Measurements from ENCODE around the gene OPTN.

GRCh38 chr10:13056456-13057077, 43.4 kb upstream of the OPTN start:
- TF ChIP-seq EP300 (IDR thresholded peaks at IDR 0.05) (no peak), CTCF (IDR thresholded peaks at IDR 0.05) (no peak), POLR2AphosphoS5 (IDR thresholded peaks at IDR 0.05) (no peak), POLR2A (IDR thresholded peaks at IDR 0.05) (no peak)

Measured in upper lobe of left lung (tissue), 4 donors.